ENCODE data around the gene CFAP61. TPM values are rescaled to one million over a fixed set of nuclear protein-coding genes. Genes with fewer than 3 reads are reported as not detected.

CFAP61 gene
- total RNA-seq, 1 donor from 2014 or later, result 5.6 TPM

GRCh38 chr20:20065361-20065760 lies 13.0 kb downstream of the CFAP61 start:
- Mint-ChIP-seq H3K4me1 (ENCODE audit: unreplicated experiment) (no peaks in the 10 kb centered on the region), H3K36me3 (no peaks in the 10 kb centered on the region), H3K9me3 (no peaks in the 10 kb centered on the region), H3K27me3 (peaks cover 24% of the 10 kb centered on the region), H3K4me3 (no peak overlapping the region), H3K27ac (no peak overlapping the region)
- no peak for TF ChIP-seq CTCF (conservative IDR thresholded peaks at IDR 0.05)
- no peak for DNase-seq (ENCODE audit: extremely low spot score, unreplicated experiment)

GRCh38 chr20:20070871-20071726 lies 18.8 kb downstream of the CFAP61 start:
- no peak for TF ChIP-seq CTCF (conservative IDR thresholded peaks at IDR 0.05)
- DNase-seq (ENCODE audit: extremely low spot score, unreplicated experiment), result no peak
- Mint-ChIP-seq H3K4me1 (ENCODE audit: unreplicated experiment) (peaks cover 7% of the 10 kb centered on the region), H3K27me3 (peaks cover 9% of the 10 kb centered on the region), H3K9me3 (no peaks in the 10 kb centered on the region), H3K27ac (peak overlapping the region; percentile 72), H3K4me3 (no peak overlapping the region), H3K36me3 (no peaks in the 10 kb centered on the region)

GRCh38 chr20:20073801-20074371 lies 21.6 kb downstream of the CFAP61 start:
- H3K9me3 Mint-ChIP-seq, result no peaks in the 10 kb centered on the region
- no peak for DNase-seq (ENCODE audit: extremely low spot score, unreplicated experiment)
- no peak overlapping the region for H3K4me3 Mint-ChIP-seq
- H3K27me3 Mint-ChIP-seq, result peaks cover 16% of the 10 kb centered on the region
- H3K27ac Mint-ChIP-seq, result no peak overlapping the region
- no peak for TF ChIP-seq CTCF (conservative IDR thresholded peaks at IDR 0.05)
- H3K4me1 Mint-ChIP-seq (ENCODE audit: unreplicated experiment), result peaks cover 7% of the 10 kb centered on the region
- H3K36me3 Mint-ChIP-seq, result no peaks in the 10 kb centered on the region

- peaks cover 7% of the 10 kb centered on the region for H3K4me1 Mint-ChIP-seq (ENCODE audit: unreplicated experiment)
- H3K9me3 Mint-ChIP-seq, result no peaks in the 10 kb centered on the region
- no peak overlapping the region for H3K4me3 Mint-ChIP-seq
- H3K36me3 Mint-ChIP-seq, result no peaks in the 10 kb centered on the region
- DNase-seq (ENCODE audit: extremely low spot score, unreplicated experiment), result no peak
- peaks cover 16% of the 10 kb centered on the region for H3K27me3 Mint-ChIP-seq
- no peak overlapping the region for H3K27ac Mint-ChIP-seq
- no peak for TF ChIP-seq CTCF (conservative IDR thresholded peaks at IDR 0.05)
These were observed 22.7 kb downstream of the CFAP61 start for GRCh38 chr20:20075032-20075431.

GRCh38 chr20:20076297-20077065 lies 24.1 kb downstream of the CFAP61 start:
- no peak overlapping the region for H3K4me3 Mint-ChIP-seq
- H3K27ac Mint-ChIP-seq, result no peak overlapping the region
- peaks cover 19% of the 10 kb centered on the region for H3K27me3 Mint-ChIP-seq
- no peaks in the 10 kb centered on the region for H3K36me3 Mint-ChIP-seq
- no peak for DNase-seq (ENCODE audit: extremely low spot score, unreplicated experiment)
- H3K4me1 Mint-ChIP-seq (ENCODE audit: unreplicated experiment), result no peaks in the 10 kb centered on the region
- no peak for TF ChIP-seq CTCF (conservative IDR thresholded peaks at IDR 0.05)
- no peaks in the 10 kb centered on the region for H3K9me3 Mint-ChIP-seq
